Measurements from ENCODE around the gene VRK1.

VRK1 gene

GRCh38 chr14:96783043-96783914, 13.9 kb upstream of the VRK1 start:
- H3F3A ChIP-seq (ENCODE audit: control insufficient read depth, insufficient read depth), result no peaks in the 10 kb centered on the region
- no peaks in the 10 kb centered on the region for H3K4me1 ChIP-seq (ENCODE audit: control insufficient read depth, low read length)
- H3K27ac ChIP-seq (ENCODE audit: low read depth, low read length), result no peak overlapping the region
- no peak overlapping the region for H3K4me3 ChIP-seq (ENCODE audit: low read length)
- H3K79me2 ChIP-seq (ENCODE audit: control insufficient read depth, low read length), result no peaks in the 10 kb centered on the region
- peaks cover 30% of the 10 kb centered on the region for H3K27me3 ChIP-seq (ENCODE audit: control insufficient read depth, low read length)
- no peaks in the 10 kb centered on the region for H3K9me3 ChIP-seq (ENCODE audit: control insufficient read depth, insufficient read depth, low read length)
- TF ChIP-seq CTCF (IDR thresholded peaks at IDR 0.05; ENCODE audit: low read depth, low read length, poor library complexity, severe bottlenecking) (no peak), EZH2phosphoT487 (IDR thresholded peaks at IDR 0.05; ENCODE audit: borderline replicate concordance, low read length) (no peak)
- H3K9me2 ChIP-seq (replicated peaks; ENCODE audit: control insufficient read depth, low read length), result no peaks in the 10 kb centered on the region
- no peak overlapping the region for H3K4me2 ChIP-seq (ENCODE audit: low read length)
- no peaks in the 10 kb centered on the region for H3K36me3 ChIP-seq (ENCODE audit: control insufficient read depth, low read length)
- no peaks in the 10 kb centered on the region; the same call in 1 of the 2 replicates for H4K20me1 ChIP-seq (ENCODE audit: control insufficient read depth, insufficient read depth, low read depth, low read length)

- H3F3A ChIP-seq (ENCODE audit: control insufficient read depth, insufficient read depth), result no peaks in the 10 kb centered on the region
- no peaks in the 10 kb centered on the region; the same call in 1 of the 2 replicates for H4K20me1 ChIP-seq (ENCODE audit: control insufficient read depth, insufficient read depth, low read depth, low read length)
- TF ChIP-seq CTCF (IDR thresholded peaks at IDR 0.05; ENCODE audit: low read depth, low read length, poor library complexity, severe bottlenecking) (no peak), EZH2phosphoT487 (IDR thresholded peaks at IDR 0.05; ENCODE audit: borderline replicate concordance, low read length) (no peak)
- H3K9me2 ChIP-seq (replicated peaks; ENCODE audit: control insufficient read depth, low read length), result no peaks in the 10 kb centered on the region
- H3K27ac ChIP-seq (ENCODE audit: low read depth, low read length), result no peak overlapping the region
- no peak overlapping the region for H3K4me3 ChIP-seq (ENCODE audit: low read length)
- no peaks in the 10 kb centered on the region for H3K79me2 ChIP-seq (ENCODE audit: control insufficient read depth, low read length)
- no peak overlapping the region for H3K4me2 ChIP-seq (ENCODE audit: low read length)
- no peaks in the 10 kb centered on the region for H3K9me3 ChIP-seq (ENCODE audit: control insufficient read depth, insufficient read depth, low read length)
- no peaks in the 10 kb centered on the region for H3K36me3 ChIP-seq (ENCODE audit: control insufficient read depth, low read length)
- H3K27me3 ChIP-seq (ENCODE audit: control insufficient read depth, low read length), result peaks cover 35% of the 10 kb centered on the region
- no peaks in the 10 kb centered on the region for H3K4me1 ChIP-seq (ENCODE audit: control insufficient read depth, low read length)
Measured at GRCh38 chr14:96783915-96784224, 13.3 kb upstream of the VRK1 start.

GRCh38 chr14:96790186-96790585, 7.0 kb upstream of the VRK1 start:
- TF ChIP-seq CTCF (IDR thresholded peaks at IDR 0.05; ENCODE audit: low read depth, low read length, poor library complexity, severe bottlenecking), result no peak
- TF ChIP-seq EZH2phosphoT487 (IDR thresholded peaks at IDR 0.05; ENCODE audit: borderline replicate concordance, low read length), result no peak

More at GRCh38 chr14:96790186-96790585, 7.0 kb upstream of the VRK1 start:
- H3K79me2 ChIP-seq (ENCODE audit: control insufficient read depth, low read length), result no peaks in the 10 kb centered on the region
- H3K9me2 ChIP-seq (replicated peaks; ENCODE audit: control insufficient read depth, low read length), result no peaks in the 10 kb centered on the region
- no peaks in the 10 kb centered on the region for H3K36me3 ChIP-seq (ENCODE audit: control insufficient read depth, low read length)
- no peaks in the 10 kb centered on the region for H3F3A ChIP-seq (ENCODE audit: control insufficient read depth, insufficient read depth)
- no peak overlapping the region for H3K27ac ChIP-seq (ENCODE audit: low read depth, low read length)
- peaks cover 34% of the 10 kb centered on the region for H3K27me3 ChIP-seq (ENCODE audit: control insufficient read depth, low read length)
- H3K4me2 ChIP-seq (ENCODE audit: low read length), result no peak overlapping the region
- no peak overlapping the region for H3K4me3 ChIP-seq (ENCODE audit: low read length)
- H3K4me1 ChIP-seq (ENCODE audit: control insufficient read depth, low read length), result no peaks in the 10 kb centered on the region
- H3K9me3 ChIP-seq (ENCODE audit: control insufficient read depth, insufficient read depth, low read length), result no peaks in the 10 kb centered on the region
- H4K20me1 ChIP-seq (ENCODE audit: control insufficient read depth, insufficient read depth, low read depth, low read length), result no peaks in the 10 kb centered on the region
